HuH-7.5 (cell line): ENCODE results near the gene CLDN2.

Source experiments
- DNase-seq: peaks from one replicate; pipeline ENCODE4 v3.0.0; 2011; ENCODE audit warnings: low spot score

The CLDN2 gene

DNA sequence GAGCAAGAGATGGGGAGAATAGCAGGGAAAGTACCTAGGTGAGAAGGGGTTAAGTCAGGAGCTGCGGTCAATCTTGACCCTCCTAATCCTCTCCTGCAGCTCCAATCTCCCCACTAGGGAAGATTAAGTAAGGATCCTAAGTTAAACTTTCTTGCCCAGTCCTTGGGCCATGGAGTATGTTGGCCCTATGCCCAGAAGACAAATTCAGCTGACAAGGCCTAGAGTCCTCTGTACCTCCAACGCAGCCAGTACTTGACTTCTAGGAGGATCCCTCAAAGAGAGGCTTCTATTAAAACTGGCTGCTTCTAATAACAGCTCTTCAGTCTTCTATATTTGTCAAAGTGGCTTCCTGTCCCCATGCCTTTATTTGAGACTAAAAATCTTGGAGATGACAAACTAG lies 1.4 kb downstream of the CLDN2 start:
- no peak for DNase-seq

DNA sequence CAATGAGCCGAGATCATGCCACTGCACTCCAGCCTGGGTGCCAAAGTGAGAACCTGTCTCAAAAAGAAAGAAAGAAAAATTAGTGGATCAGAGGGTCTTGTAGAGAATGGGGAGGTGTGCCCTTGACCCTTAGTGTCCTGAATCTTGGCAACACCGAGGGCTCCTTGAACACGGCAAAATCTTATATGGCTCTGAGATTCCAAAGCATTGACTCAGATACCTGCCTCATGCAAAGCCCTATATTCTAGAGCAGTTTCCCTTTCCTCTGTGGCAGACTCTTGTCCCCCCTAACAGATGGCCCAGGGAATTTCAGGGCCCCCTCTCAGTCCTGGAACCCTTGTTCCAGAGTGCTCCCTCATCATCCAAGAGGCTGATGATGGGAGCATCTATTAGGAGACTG lies 6.8 kb downstream of the CLDN2 start:
- DNase-seq = no peak

DNA sequence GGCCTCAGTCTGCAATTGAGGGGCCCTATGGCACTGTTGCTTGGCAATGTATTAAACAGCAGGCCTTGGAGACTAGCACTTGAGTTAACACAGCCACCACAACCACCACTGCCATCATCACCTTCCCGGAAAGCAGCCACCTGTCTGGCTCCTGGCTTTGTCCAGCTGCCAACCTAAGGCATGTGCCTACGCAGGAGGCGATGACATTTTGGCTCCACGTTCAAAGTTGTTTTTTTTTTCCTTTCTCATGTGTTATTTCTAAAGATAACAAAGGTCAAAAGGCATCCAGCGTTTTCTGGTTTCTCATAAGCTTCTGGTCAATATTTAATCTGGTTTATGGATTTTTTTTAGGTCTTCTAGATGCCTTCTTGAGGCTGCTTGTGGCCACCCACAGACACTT lies 7.5 kb downstream of the CLDN2 start:
- DNase-seq = no peak

DNA sequence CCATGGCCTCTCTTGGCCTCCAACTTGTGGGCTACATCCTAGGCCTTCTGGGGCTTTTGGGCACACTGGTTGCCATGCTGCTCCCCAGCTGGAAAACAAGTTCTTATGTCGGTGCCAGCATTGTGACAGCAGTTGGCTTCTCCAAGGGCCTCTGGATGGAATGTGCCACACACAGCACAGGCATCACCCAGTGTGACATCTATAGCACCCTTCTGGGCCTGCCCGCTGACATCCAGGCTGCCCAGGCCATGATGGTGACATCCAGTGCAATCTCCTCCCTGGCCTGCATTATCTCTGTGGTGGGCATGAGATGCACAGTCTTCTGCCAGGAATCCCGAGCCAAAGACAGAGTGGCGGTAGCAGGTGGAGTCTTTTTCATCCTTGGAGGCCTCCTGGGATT lies 8.0 kb downstream of the CLDN2 start:
- DNase-seq = no peak

DNA sequence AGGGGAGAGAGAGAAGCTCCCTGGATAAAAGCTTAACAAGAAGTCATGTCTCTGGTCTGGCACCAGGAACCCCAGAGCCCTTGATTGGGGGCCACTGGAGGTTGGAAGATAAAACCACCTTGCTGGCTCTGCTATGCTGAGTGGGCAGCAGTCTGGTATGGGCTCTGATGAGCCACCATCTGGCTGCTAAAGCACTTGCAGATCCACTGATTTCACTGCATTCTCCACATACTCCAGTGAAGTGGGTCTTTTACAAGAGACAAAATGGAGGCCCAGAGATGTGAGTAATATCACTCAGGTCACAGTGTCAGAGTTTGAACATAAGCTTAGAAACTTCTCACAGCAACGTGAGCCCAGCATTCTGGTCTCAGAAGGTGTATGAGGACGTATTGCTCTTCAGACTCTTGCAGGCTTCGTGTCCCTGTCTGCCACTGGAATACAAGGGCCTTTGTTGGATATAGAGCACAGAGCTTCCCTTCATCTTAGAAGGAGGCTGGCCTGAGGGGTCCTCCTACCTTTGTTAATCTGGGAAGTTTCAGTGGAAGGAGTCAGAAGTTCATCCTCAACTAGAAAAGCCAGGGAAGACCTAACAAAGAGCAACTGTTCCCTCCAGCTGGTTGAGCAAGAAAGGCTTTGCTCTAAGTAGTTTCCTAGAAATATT lies 11.8 kb downstream of the CLDN2 start:
- no peak for DNase-seq

DNA sequence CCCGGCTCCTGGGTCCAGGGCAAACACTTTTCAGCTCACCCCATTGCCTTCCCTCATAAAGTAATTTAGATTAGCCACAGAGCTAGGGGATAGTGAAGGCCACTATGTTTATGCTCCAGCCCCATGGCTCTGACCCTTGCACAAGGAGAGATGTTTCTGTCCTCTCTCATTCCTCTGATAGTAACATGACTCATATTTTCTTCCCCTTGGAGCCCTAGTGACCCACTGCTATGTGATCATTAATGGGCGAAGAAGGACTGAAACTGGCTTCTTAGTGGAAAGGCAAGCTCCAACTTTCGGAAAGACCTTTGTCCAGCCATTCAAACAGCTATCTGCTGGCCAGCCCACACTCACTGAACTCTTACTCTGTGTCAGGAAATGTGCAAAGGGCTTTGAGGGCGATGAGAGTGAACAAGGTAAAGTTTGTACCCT lies 12.3 kb downstream of the CLDN2 start:
- DNase-seq = no peak

DNA sequence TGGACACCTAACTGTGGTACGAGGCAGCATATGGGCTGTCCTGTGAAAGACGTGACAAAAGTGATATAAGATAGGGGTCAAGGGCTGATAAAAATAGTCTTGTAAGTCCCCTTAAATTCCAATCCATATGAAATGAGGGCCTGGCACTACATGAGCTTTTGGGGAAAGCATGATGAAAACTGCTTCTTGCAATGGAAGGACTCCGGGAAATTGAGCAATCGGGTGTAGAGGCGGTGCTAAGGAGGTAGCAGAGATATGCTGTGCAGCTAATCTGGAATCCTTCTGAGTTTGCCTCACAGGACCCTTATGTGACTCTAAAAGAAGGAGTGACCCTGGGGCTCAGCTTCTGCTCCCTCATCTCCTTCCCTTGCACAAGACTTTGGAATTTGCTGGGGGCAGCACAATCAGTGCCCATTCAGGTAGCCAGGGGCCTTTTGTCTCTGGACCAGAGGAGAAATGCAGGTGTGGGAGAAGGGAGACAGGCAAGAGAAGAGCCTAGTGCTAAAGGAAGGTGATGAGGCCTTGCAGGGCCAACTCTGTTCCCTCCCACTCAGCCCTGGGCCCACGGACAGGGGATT lies 12.8 kb downstream of the CLDN2 start:
- no peak for DNase-seq

DNA sequence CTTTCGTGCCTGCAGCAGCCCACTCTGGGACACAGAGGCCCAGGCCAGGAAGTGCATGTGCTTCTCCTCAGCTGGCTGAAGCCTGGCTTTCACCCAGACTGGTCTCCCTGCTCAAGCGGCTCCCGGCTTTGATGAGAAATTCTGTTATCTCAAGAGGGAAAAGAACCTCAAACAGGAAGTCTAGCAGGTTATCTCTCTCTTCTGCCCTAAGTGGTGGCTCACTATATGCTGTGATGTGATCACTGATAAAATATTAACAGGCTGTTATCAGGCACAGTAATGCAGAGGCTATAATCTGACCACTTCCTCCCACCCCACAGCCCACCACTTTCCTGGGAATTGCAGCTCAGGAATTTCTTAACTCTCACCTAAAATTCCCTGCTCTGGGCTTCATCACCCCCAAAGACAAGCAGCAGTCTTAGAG lies 13.3 kb downstream of the CLDN2 start:
- no peak for DNase-seq

DNA sequence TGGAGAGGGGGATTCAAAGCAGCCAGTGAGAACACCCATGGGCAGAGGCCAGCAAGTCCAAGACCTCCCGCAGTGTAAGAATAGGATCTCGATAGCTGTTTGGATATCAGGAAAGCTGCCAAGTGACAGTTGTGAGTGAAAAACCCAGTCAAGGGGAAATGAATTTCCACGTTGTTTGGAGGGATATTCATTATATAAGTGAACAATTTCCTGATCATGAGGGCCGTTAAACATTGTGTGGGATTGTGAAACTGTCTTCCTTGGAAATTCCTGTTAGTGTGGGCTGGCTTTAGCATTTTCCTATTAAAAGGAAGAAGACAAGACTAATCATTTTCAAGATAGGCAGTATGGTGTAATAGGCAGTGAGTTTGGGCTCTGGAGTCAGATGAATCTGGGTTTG lies 15.0 kb downstream of the CLDN2 start:
- DNase-seq = no peak

DNA sequence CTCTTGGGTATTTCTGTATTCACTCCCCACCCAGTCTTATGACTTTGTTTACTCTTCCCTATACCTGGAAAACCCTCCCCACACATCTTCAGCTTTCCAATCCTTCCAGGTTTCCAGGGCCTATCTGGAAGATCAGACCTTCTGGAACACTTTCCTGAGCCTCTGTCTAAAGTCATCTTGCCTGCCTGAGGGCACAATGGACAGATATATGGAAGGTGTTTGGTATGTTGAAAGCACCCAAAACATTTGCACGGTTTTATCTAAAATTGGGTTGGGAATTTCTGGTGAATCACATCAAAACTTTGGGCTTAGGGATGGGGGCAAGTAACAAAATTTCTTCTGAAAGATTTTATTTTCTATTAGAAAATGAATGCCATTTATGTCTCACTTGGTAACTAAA lies 16.0 kb downstream of the CLDN2 start:
- no peak for DNase-seq

DNA sequence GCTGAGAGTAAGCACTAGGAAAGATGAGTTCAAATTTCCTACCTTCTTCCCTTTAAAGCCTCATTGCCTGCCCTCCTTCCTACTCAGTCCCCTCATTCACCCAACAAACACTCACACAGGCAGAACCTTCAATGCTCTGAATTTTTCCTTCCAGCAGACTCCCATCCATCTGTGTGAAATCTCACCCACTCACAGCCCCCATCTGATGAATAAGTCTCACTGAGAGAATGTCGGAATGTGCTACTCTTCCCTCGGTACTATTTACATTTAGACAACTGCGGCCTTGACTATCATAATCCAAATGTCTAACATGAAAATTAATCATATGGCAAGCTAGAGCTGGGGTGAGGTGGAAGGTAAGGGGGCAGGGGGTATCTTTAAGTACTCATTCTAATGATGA lies 19.4 kb downstream of the CLDN2 start:
- DNase-seq = no peak

DNA sequence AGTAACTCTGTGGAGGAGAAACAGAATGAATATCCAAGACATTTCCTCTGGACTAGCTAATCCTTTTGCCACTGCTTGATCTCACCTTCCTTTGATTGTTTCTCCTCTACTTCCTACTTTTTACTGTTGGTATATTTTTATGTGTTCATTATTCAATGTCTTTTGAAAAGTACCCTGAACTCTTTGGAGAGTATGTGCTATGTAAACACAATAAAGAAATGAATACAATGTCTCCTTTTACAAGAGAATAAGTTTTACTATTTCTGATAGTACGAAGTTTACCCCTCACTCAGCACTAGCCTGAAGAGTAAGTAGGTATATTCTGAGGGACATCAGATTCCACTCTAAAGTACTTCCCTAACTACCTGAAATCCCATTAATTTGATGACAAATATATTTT lies 19.9 kb downstream of the CLDN2 start:
- no peak for DNase-seq

DNA sequence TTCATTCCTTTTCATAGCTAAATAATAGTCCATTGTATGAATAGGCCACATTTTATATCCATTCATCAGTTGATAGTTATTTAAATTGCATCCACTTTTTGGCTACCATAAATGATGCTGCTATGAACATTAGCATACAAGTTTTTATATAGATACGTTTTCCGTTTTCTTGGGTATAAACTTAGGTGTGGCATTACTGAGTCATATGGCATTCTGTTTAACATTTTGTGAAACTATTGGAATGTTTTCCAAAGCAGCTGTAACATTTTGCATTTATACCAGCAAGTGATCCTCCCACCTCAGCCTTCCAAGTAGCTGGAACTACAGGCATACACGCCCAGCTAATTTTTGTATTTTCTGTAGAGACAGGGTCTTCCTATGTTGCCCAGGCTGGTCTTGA lies 26.3 kb downstream of the CLDN2 start:
- DNase-seq = no peak

DNA sequence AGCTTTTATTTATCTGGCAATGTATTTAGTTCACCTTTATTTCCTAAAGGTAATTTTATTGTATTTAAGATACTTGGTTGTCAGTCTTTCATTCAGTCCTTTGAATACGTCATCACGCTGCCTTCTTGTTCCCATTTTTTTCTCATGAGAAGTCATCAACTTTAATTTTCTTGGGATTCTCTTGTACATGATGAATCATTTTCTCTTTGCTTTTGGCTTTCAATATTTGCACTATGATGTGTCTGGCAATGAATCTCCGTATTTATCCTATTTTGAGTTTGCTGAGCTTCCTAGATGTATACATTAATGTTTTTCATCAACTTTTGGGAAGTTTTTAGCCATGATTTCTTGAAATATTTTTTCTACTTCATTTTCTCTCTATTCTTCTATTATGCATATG lies 28.4 kb downstream of the CLDN2 start:
- no peak for DNase-seq

DNA sequence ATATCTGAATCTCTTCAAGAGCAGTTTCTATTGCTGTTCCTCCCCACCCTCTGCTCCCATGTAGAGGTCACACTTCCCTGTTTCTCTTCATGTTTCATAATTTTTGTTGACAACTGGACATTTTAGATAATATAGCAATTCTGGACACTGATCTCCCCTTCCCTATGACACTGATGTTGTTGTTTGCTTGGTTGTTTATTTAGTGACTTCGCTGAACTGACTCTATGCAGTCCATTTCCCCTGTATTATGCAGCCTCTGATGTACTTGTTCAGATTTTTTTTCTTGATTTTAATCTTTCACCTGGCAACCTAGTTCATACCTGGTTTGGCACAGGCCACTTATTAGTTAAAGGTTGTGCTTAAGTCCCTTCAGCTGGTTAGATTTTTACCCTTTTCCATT lies 29.2 kb downstream of the CLDN2 start:
- no peak for DNase-seq

DNA sequence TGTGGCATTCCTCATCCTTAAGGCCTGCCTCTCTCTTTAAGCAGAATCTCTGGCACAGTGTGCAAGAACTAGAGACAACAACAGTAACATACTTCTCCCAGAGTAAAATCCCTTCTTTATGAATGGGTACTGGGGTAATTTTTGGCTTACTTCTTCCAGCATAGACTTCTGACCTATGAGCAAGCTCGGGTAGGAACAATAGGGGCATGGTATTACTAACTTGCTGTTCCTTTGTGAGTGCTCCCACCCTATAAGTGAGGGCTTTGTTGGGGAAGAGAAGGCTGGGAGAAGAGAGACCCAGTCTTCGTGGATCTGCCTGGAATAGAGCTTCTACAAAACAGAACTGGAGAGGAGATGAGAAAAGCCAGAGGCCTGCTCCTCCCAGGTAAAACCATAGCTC lies 30.2 kb downstream of the CLDN2 start:
- no peak for DNase-seq

DNA sequence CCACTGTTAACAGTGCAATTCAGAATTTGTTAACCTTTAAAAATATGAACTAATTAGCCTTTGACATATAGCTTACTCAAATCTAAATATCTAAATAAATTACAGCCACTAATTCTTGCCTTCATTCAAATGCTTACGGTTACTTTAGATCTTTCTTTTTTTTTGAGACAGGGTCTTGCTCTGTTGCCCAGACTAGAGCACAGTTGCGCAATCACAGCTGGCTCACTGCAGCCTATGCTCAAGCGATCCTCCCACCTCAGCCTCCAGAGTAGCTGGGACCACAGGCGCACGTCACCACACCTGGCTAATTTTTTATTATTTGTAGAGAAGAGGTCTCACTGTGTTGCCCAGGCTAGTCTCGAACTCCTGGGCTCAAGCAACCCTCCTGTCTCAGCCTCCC lies 31.0 kb downstream of the CLDN2 start:
- no peak for DNase-seq

DNA sequence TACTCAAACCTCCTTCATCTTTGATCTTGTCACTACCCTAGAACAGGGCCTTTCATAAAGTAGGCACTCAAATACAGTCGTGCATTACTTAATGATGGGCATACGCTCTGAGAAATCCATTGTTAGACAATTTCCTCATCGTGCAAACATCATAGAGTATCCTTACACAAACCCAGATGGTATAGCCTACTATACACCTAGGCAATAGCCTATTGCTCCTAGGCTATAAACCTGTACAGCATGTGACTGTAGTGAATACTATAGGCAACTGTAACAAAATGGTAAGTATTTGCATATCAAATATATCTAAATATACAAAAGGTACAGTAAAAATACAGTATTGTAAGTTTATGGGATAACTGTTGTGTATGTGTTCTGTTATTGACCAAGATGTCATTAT lies 31.9 kb downstream of the CLDN2 start:
- no peak for DNase-seq

DNA sequence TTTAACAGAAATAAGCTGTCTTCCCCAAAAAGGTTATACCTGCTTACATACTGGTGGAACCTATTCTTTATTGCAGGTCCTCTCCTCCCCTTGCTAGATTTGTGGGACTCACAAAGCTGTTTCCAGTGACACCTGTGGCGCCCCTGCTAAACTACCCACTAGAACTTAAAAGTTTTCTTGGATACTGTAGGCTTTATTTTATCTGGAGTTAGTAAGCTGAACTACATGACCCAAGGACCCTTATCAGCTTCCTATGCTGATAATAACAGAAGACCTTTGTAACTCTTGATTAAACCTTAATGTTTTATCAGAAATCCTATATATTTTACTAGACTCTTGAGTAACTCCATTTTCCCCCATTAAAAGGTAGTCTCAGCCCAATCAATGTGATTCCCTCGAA lies 32.3 kb downstream of the CLDN2 start:
- no peak for DNase-seq

DNA sequence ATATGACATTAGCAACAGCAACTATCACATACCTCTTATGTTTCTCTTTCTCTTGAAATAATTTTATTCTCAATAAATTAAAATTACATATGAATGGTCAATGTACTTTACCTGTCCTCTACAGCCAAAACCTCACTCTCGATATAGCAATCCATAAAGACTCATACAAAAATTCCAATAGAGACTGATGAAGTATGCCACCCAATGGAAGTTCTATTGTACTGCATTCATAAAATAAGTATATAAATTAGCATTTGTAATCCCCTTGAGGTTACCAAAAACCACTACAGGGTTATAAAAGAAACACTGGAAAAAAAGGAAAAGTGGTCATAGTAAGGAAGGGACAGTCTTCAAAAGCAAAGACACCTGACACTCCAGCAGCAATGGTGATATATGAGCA lies 32.8 kb downstream of the CLDN2 start:
- no peak for DNase-seq

DNA sequence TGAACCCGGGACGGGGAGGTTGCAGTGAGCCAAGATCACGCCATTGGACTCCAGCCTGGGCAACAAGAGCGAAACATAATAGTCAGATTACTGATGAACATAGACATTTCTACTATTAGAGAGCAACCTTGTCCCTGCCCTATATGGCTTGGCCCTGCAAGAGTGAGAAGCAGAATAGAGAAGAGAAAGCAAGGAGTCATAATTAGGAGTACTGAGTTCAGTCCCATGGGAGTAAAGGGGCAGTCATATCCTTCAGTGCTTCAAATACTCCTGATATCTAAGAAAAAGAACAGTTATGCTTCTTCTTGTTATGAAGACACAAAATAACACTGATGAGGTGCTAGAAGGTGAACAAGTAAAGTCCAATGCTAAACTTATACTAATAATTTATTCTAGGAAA lies 33.8 kb downstream of the CLDN2 start:
- DNase-seq = no peak

DNA sequence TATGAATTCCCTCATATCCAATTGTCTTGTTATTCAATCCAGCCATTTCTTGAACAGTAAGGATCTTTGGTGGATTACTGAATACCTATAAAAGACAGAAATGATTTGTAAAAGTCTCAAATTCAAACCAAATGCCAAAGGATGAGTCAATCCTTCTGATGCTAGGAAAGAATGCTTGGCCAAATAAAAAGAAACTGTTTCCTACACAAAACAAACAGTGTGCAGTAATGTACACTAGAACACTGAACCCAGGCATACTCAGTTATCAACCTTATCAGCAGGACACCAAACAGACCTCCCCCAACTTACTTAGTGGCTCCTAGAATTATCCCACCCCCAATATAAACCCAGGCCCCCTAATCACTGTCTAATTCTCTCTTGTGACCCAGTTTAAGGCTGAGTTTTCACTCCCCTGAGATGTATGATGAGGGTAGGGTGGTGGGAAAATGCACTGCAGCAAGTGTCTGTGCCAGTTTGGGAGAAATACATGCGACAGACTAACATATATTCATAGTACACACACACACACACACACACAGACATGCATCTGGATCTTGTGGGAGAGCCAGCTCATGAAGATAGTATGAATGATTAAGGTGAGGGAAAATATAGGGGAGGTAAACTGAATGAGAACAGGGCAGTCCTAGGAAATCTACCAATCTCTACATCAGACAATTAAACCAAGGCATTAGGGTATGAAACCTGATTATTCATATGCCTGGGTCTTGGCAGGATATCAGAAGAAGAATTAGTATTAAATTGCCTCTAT lies 35.0 kb downstream of the CLDN2 start:
- no peak for DNase-seq

DNA sequence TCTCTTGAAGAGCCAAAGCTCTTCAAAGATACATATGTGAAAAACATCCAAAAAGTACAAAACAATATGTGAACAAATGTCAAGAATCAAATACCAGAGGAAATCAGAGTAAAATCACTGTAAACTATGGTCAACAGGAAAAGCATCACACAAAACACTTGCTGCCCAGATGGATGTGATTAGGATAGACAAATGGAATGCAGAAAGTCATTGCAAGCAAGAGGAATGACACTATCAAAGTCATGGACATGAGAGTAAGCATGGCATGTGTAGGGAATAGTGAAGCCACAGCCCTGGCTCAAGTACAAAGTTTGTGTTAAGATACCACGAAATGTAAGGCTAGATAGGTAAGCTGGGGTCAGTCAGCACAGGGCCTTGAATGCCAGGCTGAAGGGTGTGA lies 37.7 kb downstream of the CLDN2 start:
- DNase-seq = no peak

DNA sequence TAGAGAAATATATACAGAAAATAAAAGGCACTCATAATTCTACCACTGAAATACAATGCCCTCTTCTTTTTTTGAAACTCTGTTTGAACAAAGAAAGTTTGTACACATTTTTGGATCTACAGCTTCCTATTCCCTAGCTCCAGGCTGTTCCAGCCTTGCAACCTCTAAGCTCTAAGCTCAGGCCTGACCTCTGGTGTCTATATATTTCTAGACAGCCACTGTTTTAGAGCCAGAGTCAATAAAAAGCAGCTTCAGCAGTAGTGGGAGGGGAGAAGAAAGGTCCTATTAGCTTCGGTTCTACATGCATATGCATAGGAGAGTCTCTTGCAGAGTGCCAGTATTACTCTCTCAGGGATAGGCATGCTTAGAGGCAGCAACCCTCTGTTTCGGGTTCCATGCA lies 39.7 kb downstream of the CLDN2 start:
- DNase-seq = no peak
